Tibial artery (tissue), 4 donors: ENCODE measurements around the gene RDH5.

Experiments used
- DNase-seq, 2 donors: peaks; one replicate each; pipeline ENCODE4 v3.0.0-alpha.2; 2019
- H3K27ac ChIP-seq, 2 donors: fragments of 200-600 bp; sonication (generic) in 1 of 2; 1 replicate in 1 of 2; 2 replicates in 1 of 2; pipeline ENCODE4 v1.5.1; 2018 to 2019; ENCODE audit warnings: mild to moderate bottlenecking in 1 of 2
- H3K27me3 ChIP-seq, 2 donors: fragments of 200-600 bp; sonication (generic) in 1 of 2; one replicate each; pipeline versions ENCODE4 v1.5.1 to v1.6.0; 2016 to 2019
- H3K36me3 ChIP-seq, 3 donors: fragments of 200-600 bp; sonication (generic) in 2 of 3; one replicate each; pipeline ENCODE4 v1.5.1; 2016 to 2019; ENCODE audit warnings: mild to moderate bottlenecking in 2 of 3
- H3K4me1 ChIP-seq, 4 donors: fragments of 200-600 bp; sonication (generic) in 2 of 4; 1 replicate in 3 of 4; 2 replicates in 1 of 4; pipeline ENCODE4 v1.5.1; 2016 to 2019
- H3K4me3 ChIP-seq, 2 donors: fragments of 200-600 bp; sonication (generic) in 1 of 2; 1 replicate in 1 of 2; 2 replicates in 1 of 2; pipeline ENCODE4 v1.5.1; 2018 to 2019; ENCODE audit warnings: mild to moderate bottlenecking in 2 of 2
- H3K9me3 ChIP-seq, 3 donors: fragments of 200-600 bp; sonication (generic) in 1 of 3; one replicate each; pipeline ENCODE4 v1.5.1; 2016 to 2019
- CTCF ChIP-seq, 2 experiments: fragments of 200-600 bp in 1 of 2; fragments of 450-650 bp in 1 of 2; IDR thresholded peaks; one replicate each; pipeline ENCODE4 v1.5.1; 2017 to 2019; ENCODE audit warnings: antibody characterized with exemption in 2 of 2, mild to moderate bottlenecking in 1 of 2, moderate library complexity in 1 of 2
- intact Hi-C: fragments of 100-400 bp; cut with DNase I; formaldehyde crosslinking; loops from one replicate; pipeline ENCODE4 v1.15.0; 2023; ENCODE audit warnings: low total_unique reads

The RDH5 gene

GRCh38 chr12:55724940-55725309, 4.7 kb downstream of the RDH5 start:
- H3K27ac ChIP-seq: peak overlapping the region; percentile 98 to 99
- no peak for TF ChIP-seq CTCF (IDR thresholded peaks at IDR 0.05)
- no peak overlapping the region for H3K4me3 ChIP-seq
- no peaks in the 10 kb centered on the region for H3K27me3 ChIP-seq
- DNase-seq: no peak
- H3K4me1 ChIP-seq: peaks cover 5 to 78% (median 61%) of the 10 kb centered on the region in 4 donors
- H3K9me3 ChIP-seq: no peaks in the 10 kb centered on the region
- intact Hi-C loops: loop anchor here (5.0 kb wide), 1 partner anchor 43 kb away; a partner anchor contains a TSS
- peaks cover 24 to 38% (median 35%) of the 10 kb centered on the region in 3 donors for H3K36me3 ChIP-seq

GRCh38 chr12:55725556-55725955, 5.4 kb downstream of the RDH5 start:
- peaks cover 24 to 38% (median 35%) of the 10 kb centered on the region in 3 donors for H3K36me3 ChIP-seq
- TF ChIP-seq CTCF (IDR thresholded peaks at IDR 0.05): no peak
- H3K9me3 ChIP-seq: no peaks in the 10 kb centered on the region
- intact Hi-C loops: no loop called here
- H3K4me3 ChIP-seq: no peak overlapping the region
- no peaks in the 10 kb centered on the region for H3K27me3 ChIP-seq
- DNase-seq: no peak
- peaks cover 5 to 78% (median 62%) of the 10 kb centered on the region in 4 donors for H3K4me1 ChIP-seq
- peak overlapping the region; percentile 98 to 99 for H3K27ac ChIP-seq

GRCh38 chr12:55726971-55727370, 6.8 kb downstream of the RDH5 start:
- H3K4me1 ChIP-seq: peaks cover 0 to 70% (median 52%) of the 10 kb centered on the region in 4 donors
- intact Hi-C loops: no loop called here
- peak overlapping the region; percentile 98 to 99 for H3K27ac ChIP-seq
- no peak for TF ChIP-seq CTCF (IDR thresholded peaks at IDR 0.05)
- H3K27me3 ChIP-seq: no peaks in the 10 kb centered on the region
- H3K9me3 ChIP-seq: no peaks in the 10 kb centered on the region
- peak overlapping the region; percentile 92 to 97 for H3K4me3 ChIP-seq
- no peak for DNase-seq
- peaks cover 24 to 38% (median 35%) of the 10 kb centered on the region in 3 donors for H3K36me3 ChIP-seq

- no peak for TF ChIP-seq CTCF (IDR thresholded peaks at IDR 0.05)
- Histone ChIP-seq H3K9me3 (no peaks in the 10 kb centered on the region), H3K4me1 (peaks cover 0 to 63% (median 51%) of the 10 kb centered on the region in 4 donors), H3K27me3 (no peaks in the 10 kb centered on the region), H3K4me3 (peak overlapping the region; percentile 92 to 97), H3K36me3 (peaks cover 24 to 38% (median 35%) of the 10 kb centered on the region in 3 donors), H3K27ac (peak overlapping the region; percentile 98 to 99)
- intact Hi-C loops: no loop called here
- DNase-seq: peak; percentile 81 to 87
Measured at GRCh38 chr12:55727643-55728185, 7.5 kb downstream of the RDH5 start.

- intact Hi-C loops: no loop called here
- Histone ChIP-seq H3K4me1 (peaks cover 0 to 57% (median 47%) of the 10 kb centered on the region in 4 donors), H3K27ac (peak overlapping the region; percentile 98 to 99), H3K4me3 (peak overlapping the region; percentile 92 to 97), H3K36me3 (peaks cover 24 to 38% (median 35%) of the 10 kb centered on the region in 3 donors), H3K9me3 (no peaks in the 10 kb centered on the region), H3K27me3 (no peaks in the 10 kb centered on the region)
- DNase-seq: peak; percentile 86 to 93
- TF ChIP-seq CTCF (IDR thresholded peaks at IDR 0.05): no peak
Measured at GRCh38 chr12:55728186-55728938, 8.2 kb downstream of the RDH5 start.
